HEK293T (cell line): ENCODE results near the gene NXPH2.

Experiments used
- CTCF ChIA-PET: fragments of 350-600 bp; formaldehyde crosslinking; extraction: SDS; loops from one replicate; lab custom pipeline; 2021; ENCODE audit warnings: antibody characterized with exemption, inconsistent platforms; lab: Yijun Ruan, JAX
- POLR2A ChIA-PET: fragments of 350-600 bp; formaldehyde crosslinking; extraction: SDS; loops from one replicate; lab custom pipeline; 2020; ENCODE audit warnings: antibody characterized with exemption, inconsistent platforms; lab: Yijun Ruan, JAX
- DNase-seq: peaks from one replicate; pipeline ENCODE4 v3.0.0; 2012; ENCODE audit warnings: mixed read lengths; ENCODE audit errors: extremely low spot score
- ARNT ChIP-seq: fragments of 450-650 bp; IDR thresholded peaks from 2 replicates; pipeline ENCODE4 v1.6.1; 2017; ENCODE audit warnings: mild to moderate bottlenecking
- BHLHE40 ChIP-seq: fragments of 450-650 bp; IDR thresholded peaks from 2 replicates; pipeline ENCODE4 v1.6.1; 2016; ENCODE audit warnings: mild to moderate bottlenecking, moderate library complexity, borderline replicate concordance
- CTBP1 ChIP-seq: fragments of 450-650 bp; IDR thresholded peaks from 2 replicates; pipeline ENCODE4 v1.6.1; 2016; ENCODE audit warnings: borderline replicate concordance
- ELF4 ChIP-seq: fragments of 450-650 bp; IDR thresholded peaks from 2 replicates; pipeline ENCODE4 v1.6.1; 2017; ENCODE audit warnings: antibody characterized with exemption
- FOXA1 ChIP-seq: fragments of 450-650 bp; IDR thresholded peaks from 2 replicates; pipeline ENCODE4 v1.6.1; 2016; ENCODE audit warnings: mild to moderate bottlenecking
- FOXK2 ChIP-seq: fragments of 450-650 bp; IDR thresholded peaks from 2 replicates; pipeline ENCODE4 v1.6.1; 2016; ENCODE audit warnings: mild to moderate bottlenecking
- FOXM1 ChIP-seq: fragments of 450-650 bp; IDR thresholded peaks from 2 replicates; pipeline ENCODE4 v1.6.1; 2017; ENCODE audit warnings: mild to moderate bottlenecking, borderline replicate concordance
- HDGF ChIP-seq: fragments of 450-650 bp; IDR thresholded peaks from 2 replicates; pipeline ENCODE4 v1.6.1; 2017; ENCODE audit warnings: antibody characterized with exemption, borderline replicate concordance
- L3MBTL2 ChIP-seq: fragments of 450-650 bp; conservative IDR thresholded peaks from 2 replicates; pipeline ENCODE4 v1.6.1; 2016; ENCODE audit warnings: mild to moderate bottlenecking
- LEF1 ChIP-seq: fragments of 450-650 bp; IDR thresholded peaks from 2 replicates; pipeline ENCODE4 v1.6.1; 2017; ENCODE audit warnings: mild to moderate bottlenecking, borderline replicate concordance
- NFRKB ChIP-seq: fragments of 450-650 bp; IDR thresholded peaks from 2 replicates; pipeline ENCODE4 v1.6.1; 2016; ENCODE audit warnings: mild to moderate bottlenecking, moderate library complexity
- PKNOX1 ChIP-seq: fragments of 450-650 bp; IDR thresholded peaks from 2 replicates; pipeline ENCODE4 v1.6.1; 2016
- SP1 ChIP-seq: fragments of 450-650 bp; IDR thresholded peaks from 2 replicates; pipeline ENCODE4 v1.6.1; 2017
- SUZ12 ChIP-seq: fragments of 450-650 bp; IDR thresholded peaks from 2 replicates; pipeline ENCODE4 v1.6.1; 2016; ENCODE audit warnings: mild to moderate bottlenecking
- TARDBP ChIP-seq: fragments of 450-650 bp; IDR thresholded peaks from 2 replicates; pipeline ENCODE4 v1.6.1; 2016
- ZNF384 ChIP-seq: fragments of 450-650 bp; IDR thresholded peaks from 2 replicates; pipeline ENCODE4 v1.6.1; 2016

The NXPH2 gene

GRCh38 chr2:138730497-138731030 is 49.6 kb downstream of the NXPH2 start:
- no peak for DNase-seq
- CTCF ChIA-PET: interaction anchor here (0.6 kb wide), 1 partner anchor 317 kb away, joined by 4 read pairs; no protein-coding TSS in a partner anchor
- TF ChIP-seq SP1 (no peak), ZNF384 (no peak), HDGF (no peak), SUZ12 (no peak), ELF4 (no peak), NFRKB (no peak), BHLHE40 (no peak), FOXM1 (no peak), L3MBTL2 (no peak)
- POLR2A ChIA-PET: no interaction called here

- CTCF ChIA-PET: no interaction called here
Observed at GRCh38 chr2:138727956-138728355, 52.2 kb downstream of the NXPH2 start.

GRCh38 chr2:138726681-138727080 is 53.5 kb downstream of the NXPH2 start:
- DNase-seq: no peak
- POLR2A ChIA-PET: no interaction called here
- CTCF ChIA-PET: no interaction called here
- TF ChIP-seq FOXK2 (no peak), ARNT (no peak), L3MBTL2 (no peak), BHLHE40 (no peak), NFRKB (no peak), FOXA1 (no peak), HDGF (no peak), PKNOX1 (no peak), ELF4 (no peak), ZNF384 (no peak), SP1 (no peak), LEF1 (no peak), TARDBP (no peak)

More at GRCh38 chr2:138727956-138728355, 52.2 kb downstream of the NXPH2 start:
- POLR2A ChIA-PET: no interaction called here
- no peak for DNase-seq
- no peak for TF ChIP-seq CTBP1
- no peak for TF ChIP-seq FOXM1

GRCh38 chr2:138724729-138725459 is 55.3 kb downstream of the NXPH2 start:
- no peak for DNase-seq
- CTCF ChIA-PET: no interaction called here
- POLR2A ChIA-PET: no interaction called here
- no peak for TF ChIP-seq FOXK2

GRCh38 chr2:138724327-138724726 is 55.9 kb downstream of the NXPH2 start:
- TF ChIP-seq CTBP1: no peak
- TF ChIP-seq HDGF: no peak
- TF ChIP-seq ARNT: no peak
- no peak for TF ChIP-seq SP1
- no peak for TF ChIP-seq ZNF384
- no peak for TF ChIP-seq FOXA1
- TF ChIP-seq BHLHE40: no peak
- TF ChIP-seq LEF1: no peak
- CTCF ChIA-PET: no interaction called here
- no peak for DNase-seq
- POLR2A ChIA-PET: no interaction called here

GRCh38 chr2:138723196-138723987 is 56.8 kb downstream of the NXPH2 start:
- POLR2A ChIA-PET: no interaction called here
- no peak for TF ChIP-seq FOXK2
- no peak for TF ChIP-seq PKNOX1
- no peak for TF ChIP-seq L3MBTL2
- TF ChIP-seq LEF1: no peak
- no peak for TF ChIP-seq ZNF384
- no peak for TF ChIP-seq SUZ12
- no peak for TF ChIP-seq BHLHE40
- TF ChIP-seq ELF4: no peak
- no peak for TF ChIP-seq FOXM1
- TF ChIP-seq NFRKB: no peak
- no peak for TF ChIP-seq ARNT
- no peak for TF ChIP-seq HDGF
- no peak for TF ChIP-seq SP1
- no peak for TF ChIP-seq FOXA1
- no peak for TF ChIP-seq TARDBP
- no peak for TF ChIP-seq CTBP1

GRCh38 chr2:138722316-138722715 is 57.9 kb downstream of the NXPH2 start:
- POLR2A ChIA-PET: no interaction called here
- TF ChIP-seq ELF4 (no peak), L3MBTL2 (no peak), FOXA1 (no peak), LEF1 (no peak), BHLHE40 (no peak), ARNT (no peak), HDGF (no peak), ZNF384 (no peak), CTBP1 (no peak), NFRKB (no peak), TARDBP (no peak), SUZ12 (no peak), SP1 (no peak), FOXK2 (no peak), FOXM1 (no peak), PKNOX1 (no peak)
- CTCF ChIA-PET: no interaction called here
- no peak for DNase-seq

More at GRCh38 chr2:138723196-138723987, 56.8 kb downstream of the NXPH2 start:
- DNase-seq: no peak
- CTCF ChIA-PET: no interaction called here
